ENCODE results near the gene RNLS.

GRCh38 chr10:88415533-88416130 lies 167.5 kb downstream of the RNLS start:
- no peak for TF ChIP-seq CTCF (IDR thresholded peaks at IDR 0.05; ENCODE audit: low read length)
- TF ChIP-seq EZH2 (IDR thresholded peaks at IDR 0.05; ENCODE audit: borderline replicate concordance, low read length) = no peak

All from OCI-LY1 (cell line).